Measurements from ENCODE around the gene SUPT3H.

The SUPT3H gene

GRCh38 chr6:45371924-45372573, 5.7 kb downstream of the SUPT3H start:
- H3K36me3 ChIP-seq (ENCODE audit: insufficient read depth, insufficient read length, low read length), result no peaks in the 10 kb centered on the region
- H3K4me1 ChIP-seq (ENCODE audit: insufficient read depth, insufficient read length), result no peaks in the 10 kb centered on the region
- DNase-seq (ENCODE audit: low read depth, low spot score), result no peak
- H3K4me3 ChIP-seq (ENCODE audit: insufficient read length, low read depth), result no peak overlapping the region
- H3K9ac ChIP-seq (ENCODE audit: insufficient read length, low read depth), result no peak overlapping the region
- H3K9me3 ChIP-seq (ENCODE audit: insufficient read depth, low read length), result no peaks in the 10 kb centered on the region
- no peaks in the 10 kb centered on the region for H3K27me3 ChIP-seq (ENCODE audit: insufficient read depth, insufficient read length)
- TF ChIP-seq ZNF274 (IDR thresholded peaks at IDR 0.05; ENCODE audit: low read depth, low read length), result no peak
- no peak for TF ChIP-seq YY1 (IDR thresholded peaks at IDR 0.05; ENCODE audit: insufficient read depth, insufficient read length)
- no peak for TF ChIP-seq SUZ12 (IDR thresholded peaks at IDR 0.05; ENCODE audit: extremely low read depth, insufficient read depth, insufficient read length)

GRCh38 chr6:45369870-45370269, 7.9 kb downstream of the SUPT3H start:
- Histone ChIP-seq H3K4me3 (ENCODE audit: insufficient read length, low read depth) (no peak overlapping the region), H3K27me3 (ENCODE audit: insufficient read depth, insufficient read length) (no peaks in the 10 kb centered on the region), H3K4me1 (ENCODE audit: insufficient read depth, insufficient read length) (no peaks in the 10 kb centered on the region), H3K9ac (ENCODE audit: insufficient read length, low read depth) (no peak overlapping the region), H3K36me3 (ENCODE audit: insufficient read depth, insufficient read length, low read length) (peaks cover 1% of the 10 kb centered on the region), H3K9me3 (ENCODE audit: insufficient read depth, low read length) (no peaks in the 10 kb centered on the region)
- DNase-seq (ENCODE audit: low read depth, low spot score), result no peak
- TF ChIP-seq YY1 (IDR thresholded peaks at IDR 0.05; ENCODE audit: insufficient read depth, insufficient read length) (no peak), SUZ12 (IDR thresholded peaks at IDR 0.05; ENCODE audit: extremely low read depth, insufficient read depth, insufficient read length) (no peak), ZNF274 (IDR thresholded peaks at IDR 0.05; ENCODE audit: low read depth, low read length) (no peak)

- Histone ChIP-seq H3K4me1 (ENCODE audit: insufficient read depth, insufficient read length) (no peaks in the 10 kb centered on the region), H3K36me3 (ENCODE audit: insufficient read depth, insufficient read length, low read length) (peaks cover 3% of the 10 kb centered on the region), H3K27me3 (ENCODE audit: insufficient read depth, insufficient read length) (no peaks in the 10 kb centered on the region), H3K4me3 (ENCODE audit: insufficient read length, low read depth) (no peak overlapping the region), H3K9ac (ENCODE audit: insufficient read length, low read depth) (no peak overlapping the region), H3K9me3 (ENCODE audit: insufficient read depth, low read length) (no peaks in the 10 kb centered on the region)
- TF ChIP-seq ZNF274 (IDR thresholded peaks at IDR 0.05; ENCODE audit: low read depth, low read length) (no peak), YY1 (IDR thresholded peaks at IDR 0.05; ENCODE audit: insufficient read depth, insufficient read length) (no peak), SUZ12 (IDR thresholded peaks at IDR 0.05; ENCODE audit: extremely low read depth, insufficient read depth, insufficient read length) (no peak)
- DNase-seq (ENCODE audit: low read depth, low spot score), result no peak
These were observed 9.7 kb downstream of the SUPT3H start for GRCh38 chr6:45367999-45368398.

DNA sequence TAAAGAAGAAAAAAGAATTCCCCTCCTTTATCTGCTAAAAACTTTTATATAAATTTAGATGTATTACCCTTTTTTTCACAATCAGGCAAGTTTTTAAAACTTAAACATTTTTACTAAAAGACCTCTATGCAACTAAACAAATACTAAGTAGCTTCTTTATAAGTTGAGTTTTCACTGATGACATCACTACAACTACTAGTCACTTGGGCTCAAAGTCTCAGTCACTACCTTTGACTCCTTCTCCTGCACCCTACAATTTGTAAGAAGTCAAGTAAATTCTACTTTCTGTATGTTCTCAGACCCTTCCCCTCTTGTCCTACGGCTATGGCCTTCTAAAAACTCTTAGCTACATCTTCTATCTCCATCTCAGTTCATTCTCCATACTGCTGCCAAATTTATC, 11.2 kb downstream of the SUPT3H start:
- Histone ChIP-seq H3K4me1 (ENCODE audit: insufficient read depth, insufficient read length) (no peaks in the 10 kb centered on the region), H3K9me3 (ENCODE audit: insufficient read depth, low read length) (no peaks in the 10 kb centered on the region), H3K4me3 (ENCODE audit: insufficient read length, low read depth) (no peak overlapping the region), H3K36me3 (ENCODE audit: insufficient read depth, insufficient read length, low read length) (peaks cover 9% of the 10 kb centered on the region), H3K9ac (ENCODE audit: insufficient read length, low read depth) (no peak overlapping the region), H3K27me3 (ENCODE audit: insufficient read depth, insufficient read length) (no peaks in the 10 kb centered on the region)
- no peak for DNase-seq (ENCODE audit: low read depth, low spot score)
- no peak for TF ChIP-seq ZNF274 (IDR thresholded peaks at IDR 0.05; ENCODE audit: low read depth, low read length)
- TF ChIP-seq SUZ12 (IDR thresholded peaks at IDR 0.05; ENCODE audit: extremely low read depth, insufficient read depth, insufficient read length), result no peak
- no peak for TF ChIP-seq YY1 (IDR thresholded peaks at IDR 0.05; ENCODE audit: insufficient read depth, insufficient read length)

GRCh38 chr6:45365036-45365435, 12.7 kb downstream of the SUPT3H start:
- no peaks in the 10 kb centered on the region for H3K4me1 ChIP-seq (ENCODE audit: insufficient read depth, insufficient read length)
- no peak for DNase-seq (ENCODE audit: low read depth, low spot score)
- H3K4me3 ChIP-seq (ENCODE audit: insufficient read length, low read depth), result no peak overlapping the region
- no peaks in the 10 kb centered on the region for H3K9me3 ChIP-seq (ENCODE audit: insufficient read depth, low read length)
- peaks cover 9% of the 10 kb centered on the region for H3K36me3 ChIP-seq (ENCODE audit: insufficient read depth, insufficient read length, low read length)
- TF ChIP-seq SUZ12 (IDR thresholded peaks at IDR 0.05; ENCODE audit: extremely low read depth, insufficient read depth, insufficient read length), result no peak
- no peak for TF ChIP-seq YY1 (IDR thresholded peaks at IDR 0.05; ENCODE audit: insufficient read depth, insufficient read length)
- no peak for TF ChIP-seq ZNF274 (IDR thresholded peaks at IDR 0.05; ENCODE audit: low read depth, low read length)
- no peak overlapping the region for H3K9ac ChIP-seq (ENCODE audit: insufficient read length, low read depth)
- no peaks in the 10 kb centered on the region for H3K27me3 ChIP-seq (ENCODE audit: insufficient read depth, insufficient read length)

DNA sequence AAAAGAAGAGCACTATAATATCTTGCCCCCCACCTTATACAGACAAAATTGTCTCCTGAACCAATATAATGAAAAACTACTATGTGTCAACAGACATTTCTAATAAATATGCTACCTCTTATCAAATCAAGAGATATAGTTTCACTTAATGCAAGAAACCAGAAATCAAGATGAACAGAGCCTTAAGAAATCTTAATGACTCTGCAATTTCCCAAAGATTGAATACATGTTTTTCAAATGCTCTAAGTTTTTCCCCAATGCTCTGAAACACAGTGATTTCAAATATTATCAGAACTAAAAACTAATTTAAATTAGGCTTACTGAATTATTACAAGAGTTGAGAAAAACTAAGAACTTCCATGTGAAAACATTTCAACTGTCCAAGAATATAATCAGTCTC, 13.3 kb downstream of the SUPT3H start:
- no peaks in the 10 kb centered on the region for H3K9me3 ChIP-seq (ENCODE audit: insufficient read depth, low read length)
- DNase-seq (ENCODE audit: low read depth, low spot score), result no peak
- no peak overlapping the region for H3K9ac ChIP-seq (ENCODE audit: insufficient read length, low read depth)
- TF ChIP-seq YY1 (IDR thresholded peaks at IDR 0.05; ENCODE audit: insufficient read depth, insufficient read length) (no peak), ZNF274 (IDR thresholded peaks at IDR 0.05; ENCODE audit: low read depth, low read length) (no peak), SUZ12 (IDR thresholded peaks at IDR 0.05; ENCODE audit: extremely low read depth, insufficient read depth, insufficient read length) (no peak)
- no peak overlapping the region for H3K4me3 ChIP-seq (ENCODE audit: insufficient read length, low read depth)
- H3K4me1 ChIP-seq (ENCODE audit: insufficient read depth, insufficient read length), result no peaks in the 10 kb centered on the region
- no peaks in the 10 kb centered on the region for H3K27me3 ChIP-seq (ENCODE audit: insufficient read depth, insufficient read length)
- H3K36me3 ChIP-seq (ENCODE audit: insufficient read depth, insufficient read length, low read length), result peaks cover 9% of the 10 kb centered on the region

- Histone ChIP-seq H3K4me3 (ENCODE audit: insufficient read length, low read depth) (no peak overlapping the region), H3K4me1 (ENCODE audit: insufficient read depth, insufficient read length) (no peaks in the 10 kb centered on the region), H3K27me3 (ENCODE audit: insufficient read depth, insufficient read length) (no peaks in the 10 kb centered on the region), H3K9me3 (ENCODE audit: insufficient read depth, low read length) (no peaks in the 10 kb centered on the region), H3K36me3 (ENCODE audit: insufficient read depth, insufficient read length, low read length) (no peaks in the 10 kb centered on the region), H3K9ac (ENCODE audit: insufficient read length, low read depth) (no peak overlapping the region)
- no peak for DNase-seq (ENCODE audit: low read depth, low spot score)
- TF ChIP-seq SUZ12 (IDR thresholded peaks at IDR 0.05; ENCODE audit: extremely low read depth, insufficient read depth, insufficient read length) (no peak), YY1 (IDR thresholded peaks at IDR 0.05; ENCODE audit: insufficient read depth, insufficient read length) (no peak), ZNF274 (IDR thresholded peaks at IDR 0.05; ENCODE audit: low read depth, low read length) (no peak)
These were observed 24.1 kb downstream of the SUPT3H start for GRCh38 chr6:45353654-45354053.
